NCI-H1417 (cell line): ENCODE data around the gene PPP1R12B.
A peak's percentile ranks its signal among the peaks of the same experiment; 100 is the strongest.
"Not testable (repeated sequence)": the region's sequence is repeated elsewhere in the genome, so short reads cannot be mapped to it uniquely, and the experiment has no call there.

Experiments used
- DNase-seq, 3 experiments: peaks; one replicate each; lab custom pipeline; 2025; lab: John Stamatoyannopoulos, UW

Gene PPP1R12B

GRCh38 chr1:202630096-202630495 is 281.6 kb downstream of the PPP1R12B start:
- DNase-seq: not testable (repeated sequence)

- DNase-seq: no peak
Observed at GRCh38 chr1:202630541-202630940, 282.0 kb downstream of the PPP1R12B start.

- no peak for DNase-seq
Observed at GRCh38 chr1:202631076-202631923, 282.8 kb downstream of the PPP1R12B start.

GRCh38 chr1:202632241-202632640 is 283.7 kb downstream of the PPP1R12B start:
- no peak for DNase-seq

- not testable (repeated sequence) for DNase-seq
Observed at GRCh38 chr1:202636171-202636570, 287.7 kb downstream of the PPP1R12B start.

GRCh38 chr1:202637321-202638018 is 289.0 kb downstream of the PPP1R12B start:
- not testable (repeated sequence) for DNase-seq

- peak in 2 of 3 experiments; percentile 23 to 86 for DNase-seq
Observed at GRCh38 chr1:202638019-202638700, 289.7 kb downstream of the PPP1R12B start.

- peak; percentile 25 to 86 (median 40) for DNase-seq
Observed at GRCh38 chr1:202638701-202639305, 290.3 kb downstream of the PPP1R12B start.

- no peak for DNase-seq
Observed at GRCh38 chr1:202639500-202639899, 291.0 kb downstream of the PPP1R12B start.

- DNase-seq: no peak
Observed at GRCh38 chr1:202642212-202642611, 293.7 kb downstream of the PPP1R12B start.
